HepG2 (cell line): Measurements from ENCODE around the gene MACROD2. TPM values are rescaled to one million over a fixed set of nuclear protein-coding genes. Genes with fewer than 3 reads are reported as not detected.

ENCODE experiments used
- BORCS8-MEF2B ChIP-seq: sonication (generic); formaldehyde crosslinking; IDR thresholded peaks from 2 replicates; pipeline ENCODE4 v1.8.0; 2022; ENCODE audit warnings: mild to moderate bottlenecking, missing genetic modification reagents
- DNMT1 ChIP-seq: sonication (generic); formaldehyde crosslinking; IDR thresholded peaks from 2 replicates; pipeline ENCODE4 v1.5.1; 2020; ENCODE audit warnings: mild to moderate bottlenecking, missing genetic modification reagents
- DPF2 ChIP-seq: sonication (generic); formaldehyde crosslinking; IDR thresholded peaks from 2 replicates; pipeline ENCODE4 v1.4.0; 2020; ENCODE audit warnings: mild to moderate bottlenecking, low read depth, missing genetic modification reagents, borderline replicate concordance
- HNRNPH1 ChIP-seq: fragments of 200-400 bp; formaldehyde crosslinking; optimal IDR thresholded peaks from 2 replicates; pipeline ENCODE3; 2017; ENCODE audit warnings: mild to moderate bottlenecking, low read depth, low read length
- KDM3A ChIP-seq: IDR thresholded peaks from 2 replicates; pipeline ENCODE4 v1.6.1; 2018; ENCODE audit warnings: low read depth, missing compliant biosample characterization
- MYPOP ChIP-seq: sonication (generic); formaldehyde crosslinking; IDR thresholded peaks from 2 replicates; pipeline ENCODE4 v1.8.1; 2023; ENCODE audit warnings: mild to moderate bottlenecking, moderate library complexity, missing genetic modification reagents
- SRF ChIP-seq: IDR thresholded peaks from 2 replicates; pipeline ENCODE4 v1.6.1; 2011; ENCODE audit warnings: mild to moderate bottlenecking, low read depth, low read length, moderate library complexity
- THAP7 ChIP-seq: sonication (generic); formaldehyde crosslinking; IDR thresholded peaks from 2 replicates; pipeline ENCODE4 v1.8.1; 2023; ENCODE audit warnings: mild to moderate bottlenecking, missing genetic modification reagents
- TOE1 ChIP-seq: sonication (generic); formaldehyde crosslinking; IDR thresholded peaks from 2 replicates; pipeline ENCODE4 v1.4.0; 2020; ENCODE audit warnings: mild to moderate bottlenecking, missing genetic modification reagents
- ZNF546 ChIP-seq: sonication (generic); formaldehyde crosslinking; conservative IDR thresholded peaks from 2 replicates; pipeline ENCODE4 v1.8.1; 2023; ENCODE audit warnings: mild to moderate bottlenecking, missing genetic modification reagents
- polyA plus RNA-seq, 8 experiments: library from polyadenylated mRNA; depleted of rRNA in 3 of 8; stranded (reverse) in 7 of 8; unstranded in 1 of 8; fragments of >200 nt; fragmentation: Illumina TruSeq in 4 of 8; extraction: Trizol in 4 of 8; gene quantifications; 2 replicates each; pipeline versions ENCODE4 v1.2.1 to v1.2.3, GENCODE V29; 2011 to 2016; ENCODE audit warnings: low read depth in 4 of 8, missing spikeins in 1 of 8, mixed read lengths in 1 of 8; ENCODE audit not compliant: insufficient read depth in 1 of 8
- total RNA-seq, 5 experiments: library from RNA; depleted of rRNA; stranded (reverse); fragments of >200 nt; fragmentation: Illumina TruSeq; extraction: Trizol; gene quantifications; 2 replicates each; pipeline ENCODE4 v1.2.3, GENCODE V29; 2016; ENCODE audit warnings: low read depth in 1 of 5
- TF ChIP-seq, protein P1 (sequence below): sonication (generic); formaldehyde crosslinking; IDR thresholded peaks from one replicate; pipeline ENCODE4 v1.5.1; 2020; ENCODE audit warnings: mild to moderate bottlenecking, missing genetic modification reagents; ENCODE audit errors: not compliant biosample characterization
- TF ChIP-seq, protein P2 (sequence below): sonication (generic); formaldehyde crosslinking; IDR thresholded peaks from 2 replicates; pipeline ENCODE4 v1.4.0; 2020; ENCODE audit warnings: low read depth, missing genetic modification reagents

The MACROD2 gene
- total and polyA plus RNA-seq, 2 of the 13 experiments (the other 11 are each of a cell fraction or from before 2014, with no cell fraction given) = 0.13 to 0.51 TPM

- TF ChIP-seq THAP7 (CRISPR knock-in tag) = no peak
- TF ChIP-seq KDM3A = peak; percentile 79; the same call in 1 of the 2 replicates
- no peak for TF ChIP-seq BORCS8-MEF2B (CRISPR knock-in tag)
- TF ChIP-seq MYPOP = no peak
- TF ChIP-seq, protein P1, sequence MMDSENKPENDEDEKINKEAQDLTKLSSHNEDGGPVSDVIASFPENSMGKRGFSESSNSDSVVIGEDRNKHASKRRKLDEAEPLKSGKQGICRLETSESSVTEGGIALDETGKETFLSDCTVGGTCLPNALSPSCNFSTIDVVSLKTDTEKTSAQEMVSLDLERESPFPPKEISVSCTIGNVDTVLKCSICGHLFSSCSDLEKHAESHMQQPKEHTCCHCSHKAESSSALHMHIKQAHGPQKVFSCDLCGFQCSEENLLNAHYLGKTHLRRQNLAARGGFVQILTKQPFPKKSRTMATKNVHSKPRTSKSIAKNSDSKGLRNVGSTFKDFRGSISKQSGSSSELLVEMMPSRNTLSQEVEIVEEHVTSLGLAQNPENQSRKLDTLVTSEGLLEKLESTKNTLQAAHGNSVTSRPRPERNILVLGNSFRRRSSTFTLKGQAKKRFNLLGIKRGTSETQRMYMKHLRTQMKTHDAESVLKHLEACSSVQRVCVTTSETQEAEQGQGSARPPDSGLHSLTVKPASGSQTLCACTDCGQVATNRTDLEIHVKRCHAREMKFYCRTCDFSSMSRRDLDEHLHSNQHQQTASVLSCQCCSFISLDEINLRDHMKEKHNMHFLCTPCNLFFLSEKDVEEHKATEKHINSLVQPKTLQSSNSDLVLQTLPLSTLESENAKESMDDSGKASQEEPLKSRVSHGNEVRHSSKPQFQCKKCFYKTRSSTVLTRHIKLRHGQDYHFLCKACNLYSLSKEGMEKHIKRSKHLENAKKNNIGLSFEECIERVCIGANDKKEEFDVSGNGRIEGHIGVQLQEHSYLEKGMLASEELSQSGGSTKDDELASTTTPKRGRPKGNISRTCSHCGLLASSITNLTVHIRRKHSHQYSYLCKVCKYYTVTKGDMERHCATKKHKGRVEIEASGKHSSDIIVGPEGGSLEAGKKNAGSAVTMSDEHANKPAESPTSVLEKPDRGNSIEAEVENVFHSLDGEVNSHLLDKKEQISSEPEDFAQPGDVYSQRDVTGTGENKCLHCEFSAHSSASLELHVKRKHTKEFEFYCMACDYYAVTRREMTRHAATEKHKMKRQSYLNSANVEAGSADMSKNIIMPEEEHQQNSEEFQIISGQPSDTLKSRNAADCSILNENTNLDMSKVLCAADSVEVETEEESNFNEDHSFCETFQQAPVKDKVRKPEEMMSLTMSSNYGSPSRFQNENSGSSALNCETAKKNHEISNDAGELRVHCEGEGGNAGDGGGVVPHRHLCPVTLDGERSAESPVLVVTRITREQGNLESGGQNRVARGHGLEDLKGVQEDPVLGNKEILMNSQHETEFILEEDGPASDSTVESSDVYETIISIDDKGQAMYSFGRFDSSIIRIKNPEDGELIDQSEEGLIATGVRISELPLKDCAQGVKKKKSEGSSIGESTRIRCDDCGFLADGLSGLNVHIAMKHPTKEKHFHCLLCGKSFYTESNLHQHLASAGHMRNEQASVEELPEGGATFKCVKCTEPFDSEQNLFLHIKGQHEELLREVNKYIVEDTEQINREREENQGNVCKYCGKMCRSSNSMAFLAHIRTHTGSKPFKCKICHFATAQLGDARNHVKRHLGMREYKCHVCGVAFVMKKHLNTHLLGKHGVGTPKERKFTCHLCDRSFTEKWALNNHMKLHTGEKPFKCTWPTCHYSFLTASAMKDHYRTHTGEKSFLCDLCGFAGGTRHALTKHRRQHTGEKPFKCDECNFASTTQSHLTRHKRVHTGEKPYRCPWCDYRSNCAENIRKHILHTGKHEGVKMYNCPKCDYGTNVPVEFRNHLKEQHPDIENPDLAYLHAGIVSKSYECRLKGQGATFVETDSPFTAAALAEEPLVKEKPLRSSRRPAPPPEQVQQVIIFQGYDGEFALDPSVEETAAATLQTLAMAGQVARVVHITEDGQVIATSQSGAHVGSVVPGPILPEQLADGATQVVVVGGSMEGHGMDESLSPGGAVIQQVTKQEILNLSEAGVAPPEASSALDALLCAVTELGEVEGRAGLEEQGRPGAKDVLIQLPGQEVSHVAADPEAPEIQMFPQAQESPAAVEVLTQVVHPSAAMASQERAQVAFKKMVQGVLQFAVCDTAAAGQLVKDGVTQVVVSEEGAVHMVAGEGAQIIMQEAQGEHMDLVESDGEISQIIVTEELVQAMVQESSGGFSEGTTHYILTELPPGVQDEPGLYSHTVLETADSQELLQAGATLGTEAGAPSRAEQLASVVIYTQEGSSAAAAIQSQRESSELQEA = no peak
- TF ChIP-seq DPF2 (CRISPR knock-in tag) = peak; percentile 34
- TF ChIP-seq DNMT1 (CRISPR knock-in tag) = no peak
- no peak for TF ChIP-seq HNRNPH1
- TF ChIP-seq, protein P2, sequence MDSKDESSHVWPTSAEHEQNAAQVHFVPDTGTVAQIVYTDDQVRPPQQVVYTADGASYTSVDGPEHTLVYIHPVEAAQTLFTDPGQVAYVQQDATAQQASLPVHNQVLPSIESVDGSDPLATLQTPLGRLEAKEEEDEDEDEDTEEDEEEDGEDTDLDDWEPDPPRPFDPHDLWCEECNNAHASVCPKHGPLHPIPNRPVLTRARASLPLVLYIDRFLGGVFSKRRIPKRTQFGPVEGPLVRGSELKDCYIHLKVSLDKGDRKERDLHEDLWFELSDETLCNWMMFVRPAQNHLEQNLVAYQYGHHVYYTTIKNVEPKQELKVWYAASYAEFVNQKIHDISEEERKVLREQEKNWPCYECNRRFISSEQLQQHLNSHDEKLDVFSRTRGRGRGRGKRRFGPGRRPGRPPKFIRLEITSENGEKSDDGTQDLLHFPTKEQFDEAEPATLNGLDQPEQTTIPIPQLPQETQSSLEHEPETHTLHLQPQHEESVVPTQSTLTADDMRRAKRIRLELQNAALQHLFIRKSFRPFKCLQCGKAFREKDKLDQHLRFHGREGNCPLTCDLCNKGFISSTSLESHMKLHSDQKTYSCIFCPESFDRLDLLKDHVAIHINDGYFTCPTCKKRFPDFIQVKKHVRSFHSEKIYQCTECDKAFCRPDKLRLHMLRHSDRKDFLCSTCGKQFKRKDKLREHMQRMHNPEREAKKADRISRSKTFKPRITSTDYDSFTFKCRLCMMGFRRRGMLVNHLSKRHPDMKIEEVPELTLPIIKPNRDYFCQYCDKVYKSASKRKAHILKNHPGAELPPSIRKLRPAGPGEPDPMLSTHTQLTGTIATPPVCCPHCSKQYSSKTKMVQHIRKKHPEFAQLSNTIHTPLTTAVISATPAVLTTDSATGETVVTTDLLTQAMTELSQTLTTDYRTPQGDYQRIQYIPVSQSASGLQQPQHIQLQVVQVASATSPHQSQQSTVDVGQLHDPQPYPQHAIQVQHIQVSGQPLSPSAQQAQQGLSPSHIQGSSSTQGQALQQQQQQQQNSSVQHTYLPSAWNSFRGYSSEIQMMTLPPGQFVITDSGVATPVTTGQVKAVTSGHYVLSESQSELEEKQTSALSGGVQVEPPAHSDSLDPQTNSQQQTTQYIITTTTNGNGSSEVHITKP (CRISPR knock-in tag) = 0 out of 2 replicates have a peak, but pooled peaks have one; percentile 36
- TF ChIP-seq TOE1 (CRISPR knock-in tag) = 0 out of 2 replicates have a peak, but pooled peaks have one; percentile 59
- TF ChIP-seq ZNF546 (CRISPR knock-in tag) = no peak
- no peak for TF ChIP-seq SRF
Observed at GRCh38 chr20:14991023-14991422, 995.7 kb downstream of the MACROD2 start (continued).
